ENCODE results near the gene PLD3. TPM values are rescaled to one million over a fixed set of nuclear protein-coding genes. Genes with fewer than 3 reads are reported as not detected.

PLD3 gene
- total and polyA plus RNA-seq, 10 donors = 61.3 to 589 (median 250) TPM

- WGBS, 5 donors = 88 to 93% (median 90%) methylated on average over 9 to 10 of the region's 10 CpGs
- intact Hi-C loops (cut with DNase I; ENCODE audit: low total_unique reads) = no loop called here
- no peak for DNase-seq
These were observed 41.7 kb downstream of the PLD3 start, which contains the start of gene HIPK4 for GRCh38 chr19:40390084-40390742. HIPK4 (minus strand) TSS chr19:40390181; CDS start chr19:40389902, 279 bp downstream.

GRCh38 chr19:40392123-40392522, 43.6 kb downstream of the PLD3 start:
- Histone ChIP-seq H3K4me3 (no peak overlapping the region), H3K27ac (no peak overlapping the region), H3K9me3 (no peaks in the 10 kb centered on the region), H3K4me1 (no peaks in the 10 kb centered on the region), H3K36me3 (peaks cover 0 to under 1% (median 0%) of the 10 kb centered on the region in 6 donors), H3K27me3 (replicated peaks in 1 of 7) (no peaks in the 10 kb centered on the region)
- WGBS, 5 donors = 66 to 79% (median 74%) methylated on average over 8 of the region's 8 CpGs
- intact Hi-C loops (cut with DNase I; ENCODE audit: low total_unique reads) = no loop called here
- TF ChIP-seq CTCF (IDR thresholded peaks at IDR 0.05 in 8 of 11, conservative IDR thresholded peaks at IDR 0.05 in 3 of 11) (no peak), POLR2A (IDR thresholded peaks at IDR 0.05) (no peak), POLR2AphosphoS5 (IDR thresholded peaks at IDR 0.05) (no peak)
- DNase-seq = no peak

More at GRCh38 chr19:40390084-40390742, 41.7 kb downstream of the PLD3 start, which contains the start of gene HIPK4:
- no peak within 1 kb of the TSS for H3K27ac ChIP-seq
- TF ChIP-seq POLR2A (IDR thresholded peaks at IDR 0.05) = no peak
- TF ChIP-seq POLR2AphosphoS5 (IDR thresholded peaks at IDR 0.05) = no peak
- TF ChIP-seq CTCF (IDR thresholded peaks at IDR 0.05 in 8 of 11, conservative IDR thresholded peaks at IDR 0.05 in 3 of 11) = no peak
- no peaks in the 10 kb centered on the region for H3K4me1 ChIP-seq
- no peak within 1 kb of the TSS for H3K4me3 ChIP-seq
- H3K36me3 ChIP-seq = no peaks in the 10 kb centered on the region
- no peaks in the 10 kb centered on the region for H3K9me3 ChIP-seq
- H3K27me3 ChIP-seq (replicated peaks in 1 of 7) = no peaks in the 10 kb centered on the region

- DNase-seq = no peak
- no peak overlapping the region for H3K4me3 ChIP-seq
- no peaks in the 10 kb centered on the region for H3K4me1 ChIP-seq
- TF ChIP-seq POLR2AphosphoS5 (IDR thresholded peaks at IDR 0.05) = peak in 1 of 3 donors; percentile 10
- no peak for TF ChIP-seq POLR2A (IDR thresholded peaks at IDR 0.05)
- peak in 5 of 11 experiments; percentile 12 to 32 (median 23) for TF ChIP-seq CTCF (IDR thresholded peaks at IDR 0.05 in 8 of 11, conservative IDR thresholded peaks at IDR 0.05 in 3 of 11)
- H3K27ac ChIP-seq = no peak overlapping the region
- 59 to 71% (median 62%) methylated on average over 8 to 9 of the region's 9 CpGs for WGBS, 5 donors
- H3K9me3 ChIP-seq = no peaks in the 10 kb centered on the region
- peaks cover 0 to 4% (median 0%) of the 10 kb centered on the region in 6 donors for H3K36me3 ChIP-seq
- intact Hi-C loops (cut with DNase I; ENCODE audit: low total_unique reads) = no loop called here
- peaks cover 0 to under 1% (median 0%) of the 10 kb centered on the region in 7 donors for H3K27me3 ChIP-seq (replicated peaks in 1 of 7)
These were observed 44.5 kb downstream of the PLD3 start for GRCh38 chr19:40392894-40393517.

Measured in spleen (tissue), 11 donors.